ENCODE results near the gene NTNG1.

The NTNG1 gene

DNA sequence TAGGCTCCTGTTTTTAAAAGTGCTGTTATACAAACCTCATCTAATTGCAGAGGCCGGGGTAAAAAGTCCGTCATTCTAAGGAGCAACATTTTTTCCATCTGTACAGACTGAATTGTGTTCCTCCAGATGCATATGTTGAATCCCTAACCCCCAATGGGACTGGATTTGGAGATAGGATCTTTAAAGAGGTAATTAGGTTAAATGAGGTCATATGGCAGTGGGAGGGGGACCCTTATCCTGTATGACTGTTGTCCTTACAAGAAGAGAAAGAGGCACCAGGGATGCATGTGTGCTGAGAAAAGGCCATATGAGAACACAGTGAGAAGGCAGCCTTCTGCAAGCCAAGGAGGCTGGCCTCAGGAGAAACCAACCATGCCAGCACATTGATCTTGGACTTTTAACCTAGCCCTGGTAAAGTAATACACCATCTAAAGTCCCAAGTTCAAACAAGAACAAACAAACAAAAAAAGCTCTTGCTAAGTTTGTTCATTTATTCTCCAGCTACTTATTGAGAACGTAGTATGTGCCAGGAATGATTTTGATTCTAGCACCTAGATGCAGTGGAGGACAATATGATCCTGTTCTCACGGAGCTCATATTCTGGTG, 352.4 kb downstream of the NTNG1 start:
- ChIA-PET CTCF (no interaction called here), POLR2A (no interaction called here)
- TF ChIP-seq, protein P1, sequence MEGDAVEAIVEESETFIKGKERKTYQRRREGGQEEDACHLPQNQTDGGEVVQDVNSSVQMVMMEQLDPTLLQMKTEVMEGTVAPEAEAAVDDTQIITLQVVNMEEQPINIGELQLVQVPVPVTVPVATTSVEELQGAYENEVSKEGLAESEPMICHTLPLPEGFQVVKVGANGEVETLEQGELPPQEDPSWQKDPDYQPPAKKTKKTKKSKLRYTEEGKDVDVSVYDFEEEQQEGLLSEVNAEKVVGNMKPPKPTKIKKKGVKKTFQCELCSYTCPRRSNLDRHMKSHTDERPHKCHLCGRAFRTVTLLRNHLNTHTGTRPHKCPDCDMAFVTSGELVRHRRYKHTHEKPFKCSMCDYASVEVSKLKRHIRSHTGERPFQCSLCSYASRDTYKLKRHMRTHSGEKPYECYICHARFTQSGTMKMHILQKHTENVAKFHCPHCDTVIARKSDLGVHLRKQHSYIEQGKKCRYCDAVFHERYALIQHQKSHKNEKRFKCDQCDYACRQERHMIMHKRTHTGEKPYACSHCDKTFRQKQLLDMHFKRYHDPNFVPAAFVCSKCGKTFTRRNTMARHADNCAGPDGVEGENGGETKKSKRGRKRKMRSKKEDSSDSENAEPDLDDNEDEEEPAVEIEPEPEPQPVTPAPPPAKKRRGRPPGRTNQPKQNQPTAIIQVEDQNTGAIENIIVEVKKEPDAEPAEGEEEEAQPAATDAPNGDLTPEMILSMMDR (IDR thresholded peaks at IDR 0.05; ENCODE audit: insufficient read depth, low read length, missing control alignments) = no peak
- DNase-seq (ENCODE audit: low read depth, low spot score) = no peak
- no peak overlapping the region for H3K4me3 ChIP-seq (ENCODE audit: low read depth, low read length)

DNA sequence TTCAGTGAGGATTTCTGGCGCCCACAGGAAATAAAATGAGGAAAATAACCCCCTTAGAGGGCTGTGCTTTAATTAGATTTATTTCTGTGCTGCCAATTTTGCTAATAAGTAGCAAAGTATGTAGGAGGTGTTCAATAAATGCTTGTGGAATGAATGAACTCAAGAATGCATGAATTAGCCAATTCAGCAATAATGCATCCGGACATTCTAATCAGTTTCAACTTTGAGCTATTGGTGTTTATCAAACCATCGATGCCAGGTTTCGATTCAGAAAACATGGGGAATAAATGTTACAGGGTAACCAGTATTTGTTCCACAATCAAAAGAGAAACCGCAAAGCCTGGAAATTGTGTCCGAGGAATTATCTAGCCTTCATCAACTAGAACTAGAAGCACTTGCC, 353.2 kb downstream of the NTNG1 start:
- DNase-seq (ENCODE audit: low read depth, low spot score) = no peak
- TF ChIP-seq, protein P1 (IDR thresholded peaks at IDR 0.05; ENCODE audit: insufficient read depth, low read length, missing control alignments) = no peak
- ChIA-PET POLR2A (no interaction called here), CTCF (no interaction called here)
- no peak overlapping the region for H3K4me3 ChIP-seq (ENCODE audit: low read depth, low read length)

DNA sequence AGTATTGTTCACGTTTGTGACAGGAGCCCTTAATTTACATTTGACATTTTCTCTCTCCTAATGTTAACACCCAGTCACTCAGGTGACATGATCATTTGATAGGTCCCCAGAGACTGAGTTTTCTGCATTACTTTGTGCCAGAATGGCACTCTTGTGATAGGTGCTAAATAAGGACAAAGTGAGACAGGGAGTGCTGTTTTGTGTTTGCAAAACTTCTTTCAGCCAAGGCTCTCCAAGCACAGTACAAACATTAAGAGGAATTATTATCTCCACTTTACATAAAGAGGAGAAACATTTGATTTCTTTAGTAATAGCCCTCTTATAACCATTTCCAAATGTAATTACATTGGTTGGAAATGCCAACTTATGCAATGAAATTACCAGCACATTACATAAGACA, 355.2 kb downstream of the NTNG1 start:
- POLR2A ChIA-PET = no interaction called here
- TF ChIP-seq, protein P1 (IDR thresholded peaks at IDR 0.05; ENCODE audit: insufficient read depth, low read length, missing control alignments) = no peak
- CTCF ChIA-PET = no interaction called here
- no peak for DNase-seq (ENCODE audit: low read depth, low spot score)
- H3K4me3 ChIP-seq (ENCODE audit: low read depth, low read length) = no peak overlapping the region

DNA sequence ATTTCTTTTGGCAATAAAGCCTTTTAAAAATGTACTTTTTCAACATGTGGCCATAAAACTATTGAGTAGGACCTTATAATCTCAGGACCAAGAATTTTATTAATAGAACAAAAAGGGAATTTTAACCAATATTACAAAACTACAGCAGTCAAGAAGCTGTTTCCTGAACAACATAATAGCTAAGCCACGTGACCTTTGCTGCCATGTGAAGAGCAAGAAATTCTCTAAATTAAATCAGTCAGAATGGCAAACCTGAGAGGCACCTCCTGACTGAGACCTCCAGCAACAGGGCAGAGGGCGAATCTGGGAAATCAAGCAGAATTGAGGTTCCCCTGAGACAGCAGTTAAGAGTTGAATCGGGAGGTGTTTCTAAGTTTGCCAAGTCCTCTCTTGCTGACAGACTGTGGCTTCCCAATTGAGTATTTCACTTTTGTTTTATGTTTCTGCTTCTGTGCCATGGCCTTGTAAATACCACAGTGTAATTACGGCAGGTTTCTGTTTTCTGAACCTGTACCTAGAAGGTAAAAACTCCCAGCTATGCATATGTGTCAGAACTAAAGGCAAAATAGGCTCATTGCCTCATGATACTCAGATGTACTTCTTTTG, 358.4 kb downstream of the NTNG1 start:
- POLR2A ChIA-PET = no interaction called here
- CTCF ChIA-PET = no interaction called here
- H3K4me3 ChIP-seq (ENCODE audit: low read depth, low read length) = no peak overlapping the region
- DNase-seq (ENCODE audit: low read depth, low spot score) = no peak
- TF ChIP-seq, protein P1 (IDR thresholded peaks at IDR 0.05; ENCODE audit: insufficient read depth, low read length, missing control alignments) = no peak

DNA sequence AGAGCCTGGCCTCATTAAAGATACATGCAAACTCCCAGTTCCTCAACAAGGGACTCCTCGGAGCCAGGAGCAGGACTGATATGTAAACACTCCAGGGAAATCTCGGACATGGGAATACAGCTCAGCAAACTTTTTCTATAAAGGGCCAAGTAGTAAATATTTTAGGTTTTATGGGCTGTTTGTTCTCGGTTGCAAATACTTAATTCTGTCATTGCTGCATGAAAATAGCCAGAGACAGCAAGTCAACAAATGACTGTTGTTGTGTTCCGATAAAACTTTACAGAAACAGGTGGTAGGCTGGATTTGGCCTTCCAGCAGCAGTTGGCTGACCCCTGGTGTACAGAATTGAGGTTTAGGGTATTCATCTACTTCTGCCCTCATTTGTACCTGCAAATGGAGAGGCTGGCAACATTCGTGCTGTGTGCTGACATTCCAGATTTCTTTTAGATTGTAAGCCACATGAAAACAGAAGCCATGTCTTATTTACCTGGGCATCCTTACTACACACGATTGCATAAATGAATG, 360.3 kb downstream of the NTNG1 start:
- POLR2A ChIA-PET = no interaction called here
- CTCF ChIA-PET = no interaction called here
- H3K4me3 ChIP-seq (ENCODE audit: low read depth, low read length) = no peak overlapping the region
- TF ChIP-seq, protein P1 (IDR thresholded peaks at IDR 0.05; ENCODE audit: insufficient read depth, low read length, missing control alignments) = no peak
- no peak for DNase-seq (ENCODE audit: low read depth, low spot score)

DNA sequence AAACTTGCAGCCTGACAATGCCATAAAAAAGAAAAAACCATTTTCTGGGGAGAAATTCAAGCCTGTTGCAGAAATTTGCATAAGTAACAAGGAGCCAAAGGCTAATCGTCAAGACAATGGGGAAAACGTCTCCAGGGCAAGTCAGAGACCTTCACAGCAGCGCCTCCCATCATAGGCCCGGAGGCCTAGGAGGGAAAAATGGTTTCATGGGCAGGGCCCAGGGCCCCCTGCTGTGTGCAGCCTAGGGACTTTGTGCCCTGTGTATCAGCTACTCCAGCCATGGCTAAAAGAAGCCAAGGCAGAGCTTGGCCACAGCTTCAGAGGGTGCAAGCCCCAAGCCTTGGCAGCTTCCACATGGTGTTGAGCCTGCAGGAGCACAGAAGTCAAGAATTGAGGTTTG, 369.5 kb downstream of the NTNG1 start:
- CTCF ChIA-PET = no interaction called here
- TF ChIP-seq, protein P1 (IDR thresholded peaks at IDR 0.05; ENCODE audit: insufficient read depth, low read length, missing control alignments) = no peak
- POLR2A ChIA-PET = no interaction called here

More for the DNA sequence above, 369.5 kb downstream of the NTNG1 start:
- no peak for DNase-seq (ENCODE audit: low read depth, low spot score)
- no peak overlapping the region for H3K4me3 ChIP-seq (ENCODE audit: low read depth, low read length)

All from AG04449 (cell line).